Peyer's patch (tissue), 4 donors: ENCODE data around the gene MET.

ENCODE experiments used
- POLR2A ChIP-seq, 2 donors: fragments of 450-650 bp; IDR thresholded peaks; one replicate each; pipeline ENCODE4 v1.5.1; 2017; ENCODE audit warnings: antibody characterized with exemption in 2 of 2, mild to moderate bottlenecking in 2 of 2, moderate library complexity in 2 of 2
- TF ChIP-seq, protein P1 (sequence below), 6 experiments: fragments of 450-650 bp in 4 of 6; fragments of 200-600 bp in 2 of 6; sonication (generic) in 1 of 6; IDR thresholded peaks; one replicate each; pipeline ENCODE4 v1.5.1; 2017 to 2019; ENCODE audit warnings: antibody characterized with exemption in 6 of 6, mild to moderate bottlenecking in 3 of 6, moderate library complexity in 1 of 6

DNA sequence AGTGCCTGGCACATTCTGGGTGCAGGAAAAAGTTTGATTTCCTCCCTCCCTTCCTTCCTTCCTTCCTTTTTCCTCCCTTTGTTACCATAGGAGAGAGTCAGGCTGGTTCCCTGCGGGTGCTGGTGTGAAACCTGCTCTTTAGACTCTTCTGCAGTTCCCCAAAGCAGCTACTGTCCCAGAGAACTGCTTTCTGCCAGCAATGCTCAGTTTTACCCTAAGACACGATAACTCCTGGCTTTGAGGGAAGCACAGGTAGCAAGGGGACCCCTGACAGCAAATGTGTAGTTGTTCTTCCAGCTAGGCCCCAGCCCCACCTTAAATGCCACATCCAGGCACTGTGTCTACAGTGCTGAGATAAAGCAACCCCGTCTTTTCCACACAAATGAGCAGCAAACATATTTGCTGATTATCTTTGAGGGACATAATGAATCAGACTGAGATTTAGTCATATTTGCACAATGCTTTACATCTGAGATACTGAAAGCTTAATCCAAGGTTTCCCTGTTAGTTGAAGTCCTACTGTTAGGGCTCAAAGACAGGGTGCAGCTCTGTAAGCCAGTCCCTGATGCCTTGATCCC, 55.5 kb downstream of the MET start:
- TF ChIP-seq POLR2A (IDR thresholded peaks at IDR 0.05): no peak
- TF ChIP-seq, protein P1, sequence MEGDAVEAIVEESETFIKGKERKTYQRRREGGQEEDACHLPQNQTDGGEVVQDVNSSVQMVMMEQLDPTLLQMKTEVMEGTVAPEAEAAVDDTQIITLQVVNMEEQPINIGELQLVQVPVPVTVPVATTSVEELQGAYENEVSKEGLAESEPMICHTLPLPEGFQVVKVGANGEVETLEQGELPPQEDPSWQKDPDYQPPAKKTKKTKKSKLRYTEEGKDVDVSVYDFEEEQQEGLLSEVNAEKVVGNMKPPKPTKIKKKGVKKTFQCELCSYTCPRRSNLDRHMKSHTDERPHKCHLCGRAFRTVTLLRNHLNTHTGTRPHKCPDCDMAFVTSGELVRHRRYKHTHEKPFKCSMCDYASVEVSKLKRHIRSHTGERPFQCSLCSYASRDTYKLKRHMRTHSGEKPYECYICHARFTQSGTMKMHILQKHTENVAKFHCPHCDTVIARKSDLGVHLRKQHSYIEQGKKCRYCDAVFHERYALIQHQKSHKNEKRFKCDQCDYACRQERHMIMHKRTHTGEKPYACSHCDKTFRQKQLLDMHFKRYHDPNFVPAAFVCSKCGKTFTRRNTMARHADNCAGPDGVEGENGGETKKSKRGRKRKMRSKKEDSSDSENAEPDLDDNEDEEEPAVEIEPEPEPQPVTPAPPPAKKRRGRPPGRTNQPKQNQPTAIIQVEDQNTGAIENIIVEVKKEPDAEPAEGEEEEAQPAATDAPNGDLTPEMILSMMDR (IDR thresholded peaks at IDR 0.05): no peak
